GM21381 (cell line): Measurements from ENCODE around the gene CACNA2D4.

Source experiments
- ATAC-seq: cut with Tn5 transposase; IDR thresholded peaks from one replicate; pipeline ENCODE4 v1.9.1; 2021; ENCODE audit warnings: mild to moderate bottlenecking, moderate library complexity; ENCODE audit not compliant: unreplicated experiment

CACNA2D4 gene

GRCh38 chr12:1793426-1794210, 124.8 kb downstream of the CACNA2D4 start:
- no peak for ATAC-seq

DNA sequence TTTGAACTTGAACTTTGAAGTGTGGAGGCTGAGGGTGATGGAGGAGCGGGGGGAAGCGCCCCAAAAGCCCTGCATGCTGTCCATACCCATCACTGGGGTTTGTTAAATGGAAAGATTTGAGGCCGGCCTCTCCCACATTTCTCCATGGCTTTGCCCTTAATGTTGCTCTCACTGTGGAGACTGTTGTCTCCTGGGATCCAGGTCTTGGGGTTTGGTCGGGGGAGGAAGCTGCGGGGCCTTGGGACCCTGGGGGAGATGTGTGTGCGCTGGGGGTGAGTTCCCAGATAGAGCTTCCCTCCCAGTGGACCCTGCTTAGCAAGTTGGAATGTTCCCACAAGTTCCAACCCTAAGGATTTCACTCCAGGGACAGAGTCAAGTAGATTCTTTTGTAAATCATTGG, 126.0 kb downstream of the CACNA2D4 start:
- ATAC-seq: no peak

- ATAC-seq: no peak
Observed at GRCh38 chr12:1791104-1791841, 127.2 kb downstream of the CACNA2D4 start.

- no peak for ATAC-seq
Observed at GRCh38 chr12:1790444-1790843, 128.0 kb downstream of the CACNA2D4 start.

DNA sequence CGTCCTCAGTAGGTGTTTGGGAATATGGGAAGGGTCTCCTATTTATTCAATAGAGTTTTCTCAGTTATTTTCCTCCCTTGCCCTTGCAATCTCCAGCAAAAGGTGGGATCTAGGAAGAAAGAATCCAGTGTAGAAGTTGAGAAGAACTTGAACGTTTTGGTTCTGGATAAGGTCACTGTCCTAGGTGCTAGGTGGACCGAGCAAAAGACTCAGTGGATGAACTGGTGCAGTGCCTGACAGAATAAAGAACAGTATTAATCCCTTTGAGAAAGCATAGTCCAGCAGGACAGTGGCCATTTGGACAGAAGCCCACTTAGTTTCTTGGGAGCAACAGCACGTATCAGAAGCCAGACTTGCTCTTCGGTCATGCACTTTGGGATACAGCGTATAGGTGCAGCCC, 130.7 kb downstream of the CACNA2D4 start:
- no peak for ATAC-seq

- ATAC-seq: no peak
Observed at GRCh38 chr12:1782215-1782614, 136.2 kb downstream of the CACNA2D4 start.

GRCh38 chr12:1781772-1782171, 136.7 kb downstream of the CACNA2D4 start:
- ATAC-seq: no peak

DNA sequence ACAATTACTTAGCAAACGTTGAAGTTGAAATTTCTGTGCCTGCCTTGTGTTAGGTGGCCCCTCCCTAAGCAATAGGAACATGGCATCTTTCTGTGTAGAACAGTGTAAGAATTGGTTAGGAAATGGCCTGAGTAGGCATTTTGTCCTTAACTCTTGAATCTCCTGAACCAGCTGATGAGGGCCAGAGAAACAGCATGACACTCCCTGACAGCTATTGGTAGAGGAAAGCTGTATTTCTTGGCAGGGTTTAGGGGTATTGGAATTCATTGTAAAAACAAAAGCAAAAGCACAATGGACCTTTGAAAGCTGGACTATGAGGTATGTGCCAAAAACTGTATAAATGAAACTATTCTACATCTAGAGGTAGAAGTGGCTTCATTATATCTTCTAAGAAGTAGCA, 138.7 kb downstream of the CACNA2D4 start:
- ATAC-seq: no peak

GRCh38 chr12:1778911-1779310, 139.5 kb downstream of the CACNA2D4 start:
- ATAC-seq: no peak

DNA sequence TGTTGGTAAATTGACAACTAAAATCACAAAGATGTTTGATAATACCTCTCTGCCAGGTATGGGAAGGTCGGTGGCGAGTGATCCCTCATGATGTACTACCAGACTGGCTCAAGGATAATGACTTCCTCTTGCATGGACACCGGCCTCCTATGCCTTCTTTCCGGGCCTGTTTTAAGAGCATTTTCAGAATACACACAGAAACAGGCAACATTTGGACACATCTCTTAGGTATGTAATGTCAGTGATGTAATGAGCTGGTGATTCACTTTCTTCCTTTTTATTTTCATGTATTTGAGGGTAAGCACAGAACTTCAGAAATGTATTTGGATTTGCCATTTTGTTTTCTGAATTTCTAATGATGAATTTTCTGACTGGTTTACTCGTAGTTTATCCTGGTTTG, 140.7 kb downstream of the CACNA2D4 start:
- no peak for ATAC-seq

- ATAC-seq: no peak
Observed at GRCh38 chr12:1776170-1776921, 142.1 kb downstream of the CACNA2D4 start.

GRCh38 chr12:1773937-1774655, 144.4 kb downstream of the CACNA2D4 start:
- ATAC-seq: no peak

DNA sequence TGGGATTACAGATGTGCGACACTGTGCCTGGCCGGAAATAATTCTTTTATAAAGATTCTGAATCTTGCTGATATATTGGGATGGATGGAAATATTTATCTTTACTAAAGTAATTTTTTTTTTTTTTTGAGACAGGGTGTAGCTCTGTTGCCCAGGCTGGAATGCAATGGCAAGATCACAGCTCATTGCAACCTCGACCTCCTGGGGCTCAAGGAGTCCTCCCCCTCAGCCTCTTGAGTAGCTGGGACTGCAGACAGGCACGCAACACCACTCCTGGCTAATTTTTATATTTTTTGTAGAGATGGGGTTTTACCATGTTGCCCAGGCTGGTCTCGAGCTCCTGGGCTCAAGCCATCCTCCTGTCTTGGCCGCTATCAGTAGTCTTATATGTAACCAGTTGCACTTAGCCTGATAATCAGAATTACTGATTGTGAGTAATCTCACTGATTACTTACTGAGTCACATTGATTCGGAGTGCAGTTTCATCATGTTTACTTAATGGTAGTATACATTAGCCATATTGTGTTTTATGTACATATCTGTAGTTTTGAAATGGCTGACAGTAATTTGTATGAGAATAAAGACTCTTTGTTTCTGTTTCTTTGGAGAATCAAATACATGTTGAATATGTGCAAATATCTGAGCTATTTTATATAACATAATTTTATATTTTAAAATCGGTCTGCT, 148.5 kb downstream of the CACNA2D4 start:
- ATAC-seq: no peak

GRCh38 chr12:1768615-1769014, 149.8 kb downstream of the CACNA2D4 start:
- no peak for ATAC-seq

DNA sequence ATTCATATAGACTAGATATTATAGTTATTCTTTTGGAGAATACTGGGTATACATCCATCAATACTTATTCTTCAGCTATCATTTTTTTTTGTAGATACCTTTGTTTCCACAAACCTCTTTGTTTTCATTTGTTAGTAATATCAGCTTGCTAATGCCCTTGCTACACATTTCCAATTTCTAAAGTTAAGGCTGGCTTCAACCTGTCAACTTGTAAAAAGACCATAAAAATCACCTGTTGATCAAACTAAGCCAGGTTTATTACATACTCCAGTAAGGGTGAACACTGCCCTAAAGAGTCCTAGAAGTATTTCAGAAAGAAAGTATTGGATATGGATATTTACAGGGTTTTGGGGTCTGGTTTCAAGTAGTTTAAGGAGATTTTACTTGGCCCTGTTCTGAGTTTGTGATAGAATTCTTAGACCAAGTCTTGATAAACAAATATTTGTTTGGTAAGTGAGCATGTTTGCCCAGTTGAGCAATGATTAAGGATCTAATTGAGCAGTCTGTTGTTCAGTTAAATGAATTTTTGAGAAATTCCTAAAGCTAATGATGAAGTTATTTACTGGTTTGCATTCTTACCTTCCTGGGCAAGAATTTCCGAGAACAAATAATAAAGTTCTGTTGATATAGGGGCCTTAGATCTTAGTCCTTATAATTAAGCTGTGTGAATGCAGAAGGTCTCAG, 150.9 kb downstream of the CACNA2D4 start:
- ATAC-seq: no peak

- no peak for ATAC-seq
Observed at GRCh38 chr12:1766110-1766509, 152.3 kb downstream of the CACNA2D4 start.

- ATAC-seq: no peak
Observed at GRCh38 chr12:1763153-1763552, 155.3 kb downstream of the CACNA2D4 start.

DNA sequence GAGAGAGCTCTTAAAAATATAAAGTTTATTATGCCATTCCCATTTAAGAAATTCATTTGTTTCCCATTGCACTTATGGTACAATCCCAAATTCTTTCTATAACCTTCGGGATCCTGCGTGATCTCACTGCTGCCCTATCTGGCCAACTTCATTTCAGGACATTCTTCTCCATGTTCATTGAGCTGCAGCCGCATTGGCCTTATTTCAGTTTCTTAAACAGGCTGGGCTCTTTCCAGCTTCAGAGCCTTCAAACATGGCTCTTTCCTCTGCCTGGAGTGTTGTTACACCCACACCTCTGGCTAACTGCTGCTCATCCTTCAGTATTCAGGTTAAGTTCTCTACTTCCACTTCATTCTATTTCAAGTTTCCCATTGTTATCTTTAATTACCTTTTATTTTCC, 156.6 kb downstream of the CACNA2D4 start:
- ATAC-seq: no peak

DNA sequence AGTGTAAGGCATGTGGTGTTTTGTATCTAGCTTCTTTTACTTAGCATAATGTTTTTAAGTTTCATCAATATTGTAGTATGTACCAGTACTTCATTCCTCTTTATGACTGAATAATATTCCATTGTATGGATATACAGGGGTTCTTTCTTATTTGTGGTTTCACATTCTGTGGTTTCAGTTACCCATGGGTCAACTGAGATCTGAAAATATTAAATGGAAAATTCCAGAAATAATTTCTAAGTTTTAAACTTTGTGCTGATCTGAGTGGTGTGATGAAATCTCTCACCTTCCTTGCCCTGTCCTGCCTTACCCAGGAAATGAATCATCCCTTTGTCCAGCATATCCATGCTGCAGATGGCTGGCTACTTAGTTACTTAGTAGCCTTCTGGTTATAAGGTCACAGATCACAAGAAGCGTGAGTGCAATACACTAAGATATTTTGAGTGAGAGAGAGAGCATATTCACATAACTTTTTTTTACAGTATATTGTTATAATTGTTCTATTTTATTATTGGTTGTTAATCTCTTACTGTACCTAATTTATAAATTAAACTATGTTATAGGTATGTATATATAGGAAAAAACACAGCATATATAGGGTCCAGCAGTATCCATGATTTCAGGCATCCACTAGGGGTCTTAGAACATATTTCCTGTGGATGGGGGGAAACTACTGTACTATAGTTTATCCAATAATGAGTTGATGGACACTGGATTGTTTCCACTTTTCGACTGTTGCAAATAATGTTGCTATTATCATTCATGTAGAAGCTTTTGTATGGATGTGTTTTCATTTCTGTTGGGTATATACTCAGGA, 157.7 kb downstream of the CACNA2D4 start:
- no peak for ATAC-seq
